ENCODE results near the gene TMEM117. TPM values are rescaled to one million over a fixed set of nuclear protein-coding genes. Genes with fewer than 3 reads are reported as not detected.

TMEM117 gene
- total and polyA plus RNA-seq, 10 of the 15 experiments (the other 5 are each of a cell fraction or from before 2014, with no cell fraction given) = 3.1 to 8.2 (median 6.1) TPM

- TF ChIP-seq, protein P1, sequence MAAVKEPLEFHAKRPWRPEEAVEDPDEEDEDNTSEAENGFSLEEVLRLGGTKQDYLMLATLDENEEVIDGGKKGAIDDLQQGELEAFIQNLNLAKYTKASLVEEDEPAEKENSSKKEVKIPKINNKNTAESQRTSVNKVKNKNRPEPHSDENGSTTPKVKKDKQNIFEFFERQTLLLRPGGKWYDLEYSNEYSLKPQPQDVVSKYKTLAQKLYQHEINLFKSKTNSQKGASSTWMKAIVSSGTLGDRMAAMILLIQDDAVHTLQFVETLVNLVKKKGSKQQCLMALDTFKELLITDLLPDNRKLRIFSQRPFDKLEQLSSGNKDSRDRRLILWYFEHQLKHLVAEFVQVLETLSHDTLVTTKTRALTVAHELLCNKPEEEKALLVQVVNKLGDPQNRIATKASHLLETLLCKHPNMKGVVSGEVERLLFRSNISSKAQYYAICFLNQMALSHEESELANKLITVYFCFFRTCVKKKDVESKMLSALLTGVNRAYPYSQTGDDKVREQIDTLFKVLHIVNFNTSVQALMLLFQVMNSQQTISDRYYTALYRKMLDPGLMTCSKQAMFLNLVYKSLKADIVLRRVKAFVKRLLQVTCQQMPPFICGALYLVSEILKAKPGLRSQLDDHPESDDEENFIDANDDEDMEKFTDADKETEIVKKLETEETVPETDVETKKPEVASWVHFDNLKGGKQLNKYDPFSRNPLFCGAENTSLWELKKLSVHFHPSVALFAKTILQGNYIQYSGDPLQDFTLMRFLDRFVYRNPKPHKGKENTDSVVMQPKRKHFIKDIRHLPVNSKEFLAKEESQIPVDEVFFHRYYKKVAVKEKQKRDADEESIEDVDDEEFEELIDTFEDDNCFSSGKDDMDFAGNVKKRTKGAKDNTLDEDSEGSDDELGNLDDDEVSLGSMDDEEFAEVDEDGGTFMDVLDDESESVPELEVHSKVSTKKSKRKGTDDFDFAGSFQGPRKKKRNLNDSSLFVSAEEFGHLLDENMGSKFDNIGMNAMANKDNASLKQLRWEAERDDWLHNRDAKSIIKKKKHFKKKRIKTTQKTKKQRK (IDR thresholded peaks at IDR 0.05; ENCODE audit: low read depth, low read length) = no peak
Observed at GRCh38 chr12:43980627-43981191, 144.8 kb downstream of the TMEM117 start (continued).

- H3K79me2 ChIP-seq (ENCODE audit: control insufficient read depth, insufficient read depth, low read length) = no peaks in the 10 kb centered on the region
- no peak overlapping the region for H3K4me2 ChIP-seq (ENCODE audit: control insufficient read depth, insufficient read depth)
- no TSS peak for BruUV-seq (replicated peaks)
- H3K36me3 ChIP-seq (ENCODE audit: control insufficient read depth in 2 of 2, insufficient read depth in 2 of 2, low read length in 1 of 2) = no peaks in the 10 kb centered on the region
- no peak overlapping the region for H3K9ac ChIP-seq (ENCODE audit: control insufficient read depth, insufficient read depth, low read length)
- SMC1A ChIA-PET (ENCODE audit: uncharacterized antibody, unreplicated experiment) = interaction anchor here (1.1 kb wide), 1 partner anchor 14 kb away, joined by 3 read pairs; no protein-coding TSS in a partner anchor
- H4K20me1 ChIP-seq (ENCODE audit: control insufficient read depth, insufficient read depth) = no peaks in the 10 kb centered on the region
- CTCF ChIA-PET = interaction anchor here (0.9 to 1.3 kb wide), 2 partner anchors 8 to 25 kb away, joined by 3 read pairs; no protein-coding TSS in a partner anchor
- TF ChIP-seq BRCA1 (IDR thresholded peaks at IDR 0.05; ENCODE audit: low read depth, low read length) = no peak
- no peak for TF ChIP-seq BCL11A (IDR thresholded peaks at IDR 0.05; ENCODE audit: low read depth, low read length)
- no peak for TF ChIP-seq CTCF (IDR thresholded peaks at IDR 0.05 in 2 of 3, conservative IDR thresholded peaks at IDR 0.05 in 1 of 3; ENCODE audit: control insufficient read depth in 2 of 3, extremely low read depth in 1 of 3, insufficient read depth in 1 of 3, low read depth in 3 of 3, low read length in 3 of 3)
- no peak for TF ChIP-seq MEF2A (IDR thresholded peaks at IDR 0.05; ENCODE audit: insufficient read depth, low read depth, low read length)
- TF ChIP-seq, protein P2, sequence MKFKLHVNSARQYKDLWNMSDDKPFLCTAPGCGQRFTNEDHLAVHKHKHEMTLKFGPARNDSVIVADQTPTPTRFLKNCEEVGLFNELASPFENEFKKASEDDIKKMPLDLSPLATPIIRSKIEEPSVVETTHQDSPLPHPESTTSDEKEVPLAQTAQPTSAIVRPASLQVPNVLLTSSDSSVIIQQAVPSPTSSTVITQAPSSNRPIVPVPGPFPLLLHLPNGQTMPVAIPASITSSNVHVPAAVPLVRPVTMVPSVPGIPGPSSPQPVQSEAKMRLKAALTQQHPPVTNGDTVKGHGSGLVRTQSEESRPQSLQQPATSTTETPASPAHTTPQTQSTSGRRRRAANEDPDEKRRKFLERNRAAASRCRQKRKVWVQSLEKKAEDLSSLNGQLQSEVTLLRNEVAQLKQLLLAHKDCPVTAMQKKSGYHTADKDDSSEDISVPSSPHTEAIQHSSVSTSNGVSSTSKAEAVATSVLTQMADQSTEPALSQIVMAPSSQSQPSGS (IDR thresholded peaks at IDR 0.05; ENCODE audit: low read length) = no peak
- no peak for TF ChIP-seq KDM1A (IDR thresholded peaks at IDR 0.05; ENCODE audit: borderline replicate concordance)
- TF ChIP-seq MXI1 (IDR thresholded peaks at IDR 0.05; ENCODE audit: low read depth, low read length) = no peak
- no peak for TF ChIP-seq ZNF207 (IDR thresholded peaks at IDR 0.05; ENCODE audit: borderline replicate concordance)
- no peak overlapping the region for H3K27ac ChIP-seq (ENCODE audit: control insufficient read depth, insufficient read depth)
- FAIRE-seq = no peak
- RAD21 ChIA-PET (ENCODE audit: unreplicated experiment) = no interaction called here
- no peak for DNase-seq (ENCODE audit: low read depth, low spot score)
- H3K4me1 ChIP-seq (ENCODE audit: control insufficient read depth, insufficient read depth, low read length) = no peaks in the 10 kb centered on the region
- in situ Hi-C loops (cut with MboI) (no loop called here), intact Hi-C loops (cut with micrococcal nuclease; ENCODE audit: unreplicated experiment) (no loop called here)
- no peak overlapping the region for H3K4me3 ChIP-seq
- H2AFZ ChIP-seq (ENCODE audit: control insufficient read depth, low read depth, low read length) = no peak overlapping the region
- no peak for ATAC-seq
- H3K9me3 ChIP-seq (replicated peaks; ENCODE audit: control insufficient read depth, insufficient read depth, low read length) = no peaks in the 10 kb centered on the region
- POLR2A ChIA-PET = no interaction called here
- no peaks in the 10 kb centered on the region for H3K27me3 ChIP-seq (replicated peaks in 1 of 2; ENCODE audit: control insufficient read depth in 2 of 2, insufficient read depth in 2 of 2, low read length in 1 of 2)
Observed at GRCh38 chr12:43981726-43982125, 145.8 kb downstream of the TMEM117 start.
